Measurements from ENCODE around the gene FAAP20. TPM values are rescaled to one million over a fixed set of nuclear protein-coding genes. Genes with fewer than 3 reads are reported as not detected.

The FAAP20 gene
- total RNA-seq, 4 donors from 2014 or later = 29.8 to 48.0 (median 45.6) TPM

- no peak for TF ChIP-seq POLR2A (IDR thresholded peaks at IDR 0.05)
- TF ChIP-seq, protein P1, sequence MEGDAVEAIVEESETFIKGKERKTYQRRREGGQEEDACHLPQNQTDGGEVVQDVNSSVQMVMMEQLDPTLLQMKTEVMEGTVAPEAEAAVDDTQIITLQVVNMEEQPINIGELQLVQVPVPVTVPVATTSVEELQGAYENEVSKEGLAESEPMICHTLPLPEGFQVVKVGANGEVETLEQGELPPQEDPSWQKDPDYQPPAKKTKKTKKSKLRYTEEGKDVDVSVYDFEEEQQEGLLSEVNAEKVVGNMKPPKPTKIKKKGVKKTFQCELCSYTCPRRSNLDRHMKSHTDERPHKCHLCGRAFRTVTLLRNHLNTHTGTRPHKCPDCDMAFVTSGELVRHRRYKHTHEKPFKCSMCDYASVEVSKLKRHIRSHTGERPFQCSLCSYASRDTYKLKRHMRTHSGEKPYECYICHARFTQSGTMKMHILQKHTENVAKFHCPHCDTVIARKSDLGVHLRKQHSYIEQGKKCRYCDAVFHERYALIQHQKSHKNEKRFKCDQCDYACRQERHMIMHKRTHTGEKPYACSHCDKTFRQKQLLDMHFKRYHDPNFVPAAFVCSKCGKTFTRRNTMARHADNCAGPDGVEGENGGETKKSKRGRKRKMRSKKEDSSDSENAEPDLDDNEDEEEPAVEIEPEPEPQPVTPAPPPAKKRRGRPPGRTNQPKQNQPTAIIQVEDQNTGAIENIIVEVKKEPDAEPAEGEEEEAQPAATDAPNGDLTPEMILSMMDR (IDR thresholded peaks at IDR 0.05) = no peak
- DNase-seq (ENCODE audit: low spot score in 2 of 2) = no peak
- 92 to 94% methylated on average over 6 to 7 of the region's 10 CpGs for WGBS, 2 donors
- intact Hi-C loops (cut with DNase I; ENCODE audit: low total_unique reads) = no loop called here
- H3K4me3 ChIP-seq (ENCODE audit: low read depth, poor library complexity, severe bottlenecking) = no peak overlapping the region
Observed at GRCh38 chr1:2166695-2167094, 27.9 kb downstream of the FAAP20 start.

DNA sequence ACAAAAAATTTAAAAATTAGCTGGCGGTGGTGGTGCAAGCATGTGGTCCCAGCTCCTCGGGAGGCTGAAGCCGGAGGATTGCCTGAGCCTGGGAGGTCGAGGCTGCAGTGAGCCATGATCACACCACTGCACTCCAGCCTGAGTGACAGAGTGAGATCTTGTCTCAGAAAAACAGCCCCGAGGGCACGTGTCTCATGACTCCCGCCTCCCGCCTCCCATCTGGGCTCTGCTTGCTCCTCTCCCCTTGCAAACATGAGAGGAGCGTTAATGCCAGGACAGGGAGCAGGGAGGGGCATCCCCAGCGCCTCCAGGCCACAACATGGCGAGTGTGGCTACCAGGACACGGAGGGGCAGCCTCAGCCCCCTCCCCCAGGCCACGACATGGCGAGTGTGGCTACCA is 28.3 kb downstream of the FAAP20 start:
- H3K4me3 ChIP-seq (ENCODE audit: low read depth, poor library complexity, severe bottlenecking) = no peak overlapping the region
- no peak for DNase-seq (ENCODE audit: low spot score in 2 of 2)
- intact Hi-C loops (cut with DNase I; ENCODE audit: low total_unique reads) = no loop called here
- 60 to 72% methylated on average over 12 to 13 of the region's 14 CpGs for WGBS, 2 donors
- TF ChIP-seq, protein P1 (IDR thresholded peaks at IDR 0.05) = no peak
- TF ChIP-seq POLR2A (IDR thresholded peaks at IDR 0.05) = no peak

- TF ChIP-seq, protein P1 (IDR thresholded peaks at IDR 0.05) = no peak
- no peak for TF ChIP-seq POLR2A (IDR thresholded peaks at IDR 0.05)
- no peak for DNase-seq (ENCODE audit: low spot score in 2 of 2)
- WGBS, 2 donors = 84 to 89% methylated on average over 18 to 19 of the region's 19 CpGs
- intact Hi-C loops (cut with DNase I; ENCODE audit: low total_unique reads) = no loop called here
- no peak overlapping the region for H3K4me3 ChIP-seq (ENCODE audit: low read depth, poor library complexity, severe bottlenecking)
Observed at GRCh38 chr1:2165646-2166045, 28.9 kb downstream of the FAAP20 start.

DNA sequence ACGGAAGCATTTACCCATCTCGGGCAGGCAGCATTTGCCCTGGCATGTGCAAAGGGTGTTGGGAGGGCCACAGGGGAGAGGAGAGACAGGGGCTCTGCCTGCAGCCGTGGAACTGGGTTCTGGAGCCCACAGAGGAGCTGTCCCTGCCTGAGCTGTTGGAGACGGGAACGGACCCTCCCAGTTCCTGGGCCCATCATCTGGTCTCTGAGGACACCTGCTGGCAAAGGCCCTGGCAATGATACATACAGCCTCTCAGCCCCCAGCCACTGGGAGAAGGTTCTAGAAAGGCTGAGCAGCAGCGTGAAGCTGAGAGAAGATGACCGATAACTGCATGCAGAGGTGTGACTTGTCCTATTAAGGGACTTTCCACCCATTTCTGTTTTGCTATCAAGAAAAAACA is 31.4 kb downstream of the FAAP20 start:
- TF ChIP-seq, protein P1 (IDR thresholded peaks at IDR 0.05) = no peak
- TF ChIP-seq POLR2A (IDR thresholded peaks at IDR 0.05) = no peak
- no peak for DNase-seq (ENCODE audit: low spot score in 2 of 2)
- intact Hi-C loops (cut with DNase I; ENCODE audit: low total_unique reads) = no loop called here
- 89 to 96% methylated on average over 7 of the region's 7 CpGs for WGBS, 2 donors
- no peak overlapping the region for H3K4me3 ChIP-seq (ENCODE audit: low read depth, poor library complexity, severe bottlenecking)

- intact Hi-C loops (cut with DNase I; ENCODE audit: low total_unique reads) = no loop called here
Observed at GRCh38 chr1:2160451-2161300, 33.9 kb downstream of the FAAP20 start.

More at GRCh38 chr1:2160451-2161300, 33.9 kb downstream of the FAAP20 start:
- DNase-seq (ENCODE audit: low spot score in 2 of 2) = no peak
- H3K4me3 ChIP-seq (ENCODE audit: low read depth, poor library complexity, severe bottlenecking) = no peak overlapping the region
- no peak for TF ChIP-seq POLR2A (IDR thresholded peaks at IDR 0.05)
- TF ChIP-seq, protein P1 (IDR thresholded peaks at IDR 0.05) = no peak
- 86 to 89% methylated on average over 34 of the region's 34 CpGs for WGBS, 2 donors

Measured in lower leg skin (tissue), 4 donors.